Ascending aorta (tissue), 2 donors: ENCODE data around the gene COL26A1. TPM values are rescaled to one million over a fixed set of nuclear protein-coding genes. Genes with fewer than 3 reads are reported as not detected.

Experiments used
- DNase-seq, 2 donors: peaks; one replicate each; pipeline ENCODE4 v3.0.0-alpha.2; 2019; ENCODE audit warnings: low spot score in 2 of 2
- H3K27ac ChIP-seq, 2 donors: fragments of 200-600 bp; sonication (generic); one replicate each; pipeline ENCODE4 v1.5.1; 2016 to 2017; ENCODE audit warnings: mild to moderate bottlenecking in 1 of 2
- H3K27me3 ChIP-seq: fragments of 200-600 bp; sonication (generic); one replicate; pipeline ENCODE4 v1.5.1; 2017
- H3K36me3 ChIP-seq, 2 donors: fragments of 200-600 bp; sonication (generic); one replicate each; pipeline ENCODE4 v1.5.1; 2016
- H3K4me1 ChIP-seq, 2 donors: fragments of 200-600 bp; sonication (generic); one replicate each; pipeline ENCODE4 v1.5.1; 2016 to 2017; ENCODE audit warnings: mild to moderate bottlenecking in 1 of 2
- H3K4me3 ChIP-seq, 2 donors: fragments of 200-600 bp; sonication (generic); one replicate each; pipeline ENCODE4 v1.5.1; 2016 to 2017; ENCODE audit warnings: mild to moderate bottlenecking in 1 of 2
- H3K9me3 ChIP-seq, 2 donors: fragments of 200-600 bp; sonication (generic); one replicate each; pipeline ENCODE4 v1.5.1; 2016
- CTCF ChIP-seq, 3 experiments: fragments of 200-600 bp in 2 of 3; fragments of 450-650 bp in 1 of 3; sonication (generic) in 2 of 3; IDR thresholded peaks; one replicate each; pipeline ENCODE4 v1.5.1; 2016 to 2019; ENCODE audit warnings: antibody characterized with exemption in 3 of 3, mild to moderate bottlenecking in 1 of 3, moderate library complexity in 1 of 3
- intact Hi-C: fragments of 100-400 bp; cut with DNase I; formaldehyde crosslinking; loops from one replicate; pipeline ENCODE4 v1.15.1; 2023
- total RNA-seq: library from RNA; depleted of rRNA; stranded (reverse); fragments of >200 nt; gene quantifications from one replicate; pipeline ENCODE4 v1.1.0, GENCODE V29; 2016

The COL26A1 gene
- total RNA-seq, 1 donor from 2014 or later: not detected

GRCh38 chr7:101562531-101563197, 200.0 kb downstream of the COL26A1 start:
- H3K9me3 ChIP-seq: no peaks in the 10 kb centered on the region
- H3K27ac ChIP-seq: no peak overlapping the region
- no peak overlapping the region for H3K4me3 ChIP-seq
- H3K4me1 ChIP-seq: no peaks in the 10 kb centered on the region
- intact Hi-C loops: no loop called here
- H3K27me3 ChIP-seq: no peaks in the 10 kb centered on the region
- no peaks in the 10 kb centered on the region for H3K36me3 ChIP-seq
- no peak for DNase-seq
- TF ChIP-seq CTCF (IDR thresholded peaks at IDR 0.05): no peak

- Histone ChIP-seq H3K4me3 (no peak overlapping the region), H3K36me3 (no peaks in the 10 kb centered on the region), H3K27me3 (no peaks in the 10 kb centered on the region), H3K4me1 (no peaks in the 10 kb centered on the region), H3K27ac (no peak overlapping the region), H3K9me3 (no peaks in the 10 kb centered on the region)
- DNase-seq: no peak
- no peak for TF ChIP-seq CTCF (IDR thresholded peaks at IDR 0.05)
- intact Hi-C loops: no loop called here
These were observed 200.7 kb downstream of the COL26A1 start for GRCh38 chr7:101563198-101563901.

GRCh38 chr7:101563943-101564777, 201.5 kb downstream of the COL26A1 start:
- H3K27me3 ChIP-seq: no peaks in the 10 kb centered on the region
- TF ChIP-seq CTCF (IDR thresholded peaks at IDR 0.05): no peak
- no peak for DNase-seq

GRCh38 chr7:101564778-101565211, 202.1 kb downstream of the COL26A1 start:
- Histone ChIP-seq H3K27me3 (no peaks in the 10 kb centered on the region), H3K9me3 (no peaks in the 10 kb centered on the region), H3K4me3 (no peak overlapping the region), H3K36me3 (no peaks in the 10 kb centered on the region), H3K27ac (no peak overlapping the region), H3K4me1 (no peaks in the 10 kb centered on the region)
- DNase-seq: no peak
- no peak for TF ChIP-seq CTCF (IDR thresholded peaks at IDR 0.05)
- intact Hi-C loops: no loop called here

More at GRCh38 chr7:101563943-101564777, 201.5 kb downstream of the COL26A1 start:
- intact Hi-C loops: no loop called here
- no peaks in the 10 kb centered on the region for H3K4me1 ChIP-seq
- no peaks in the 10 kb centered on the region for H3K9me3 ChIP-seq
- H3K36me3 ChIP-seq: no peaks in the 10 kb centered on the region
- no peak overlapping the region for H3K27ac ChIP-seq
- H3K4me3 ChIP-seq: no peak overlapping the region

GRCh38 chr7:101565601-101566209, 203.0 kb downstream of the COL26A1 start:
- peak in 1 of 2 donors; percentile 24 for DNase-seq
- intact Hi-C loops: no loop called here
- Histone ChIP-seq H3K27ac (no peak overlapping the region), H3K36me3 (no peaks in the 10 kb centered on the region), H3K4me1 (no peaks in the 10 kb centered on the region), H3K27me3 (no peaks in the 10 kb centered on the region), H3K9me3 (peaks cover 0 to 4% of the 10 kb centered on the region in 2 donors), H3K4me3 (no peak overlapping the region)
- no peak for TF ChIP-seq CTCF (IDR thresholded peaks at IDR 0.05)
